Renal cortex interstitium (tissue), 11 donors: Measurements from ENCODE around the gene IP6K1. TPM values are rescaled to one million over a fixed set of nuclear protein-coding genes. Genes with fewer than 3 reads are reported as not detected.
A peak's percentile ranks its signal among the peaks of the same experiment; 100 is the strongest.
"Not testable (repeated sequence)": the region's sequence is repeated elsewhere in the genome, so short reads cannot be mapped to it uniquely, and the experiment has no call there.

Source experiments
- DNase-seq, 11 donors: peaks; one replicate each; pipeline ENCODE4 v3.0.0-alpha.2; 2013; ENCODE audit warnings: low read depth in 9 of 11, low spot score in 4 of 11; ENCODE audit errors: extremely low read depth in 1 of 11
- polyA plus RNA-seq, 3 donors: library from polyadenylated mRNA; unstranded; fragments of 120-200 nt; gene quantifications; one replicate each; pipeline ENCODE4 v1.2.1, GENCODE V29; 2013; ENCODE audit not compliant: insufficient read length in 3 of 3

The IP6K1 gene
- polyA plus RNA-seq, 3 donors = 50.6 to 55.8 (median 51.2) TPM

DNA sequence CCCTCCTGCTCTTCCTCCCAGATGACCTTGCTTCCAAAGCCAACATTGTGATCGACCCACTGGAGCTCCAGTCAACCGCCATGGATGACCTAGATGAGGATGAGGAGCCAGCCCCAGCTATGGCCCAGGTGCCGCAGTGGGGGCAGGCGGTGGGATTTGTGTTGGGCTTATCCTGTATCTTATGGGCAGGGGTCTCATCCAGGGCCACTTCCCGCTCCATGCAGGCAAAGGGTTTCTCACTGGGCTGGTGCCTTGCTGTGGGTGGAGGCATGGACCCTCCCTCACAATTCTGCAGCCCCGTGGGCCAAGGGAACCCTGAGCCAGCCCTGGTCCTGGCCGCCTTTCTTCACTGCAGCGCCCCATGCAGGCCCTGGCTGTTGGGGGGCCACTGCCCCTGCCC is 81.7 kb downstream of the IP6K1 start:
- no peak for DNase-seq

DNA sequence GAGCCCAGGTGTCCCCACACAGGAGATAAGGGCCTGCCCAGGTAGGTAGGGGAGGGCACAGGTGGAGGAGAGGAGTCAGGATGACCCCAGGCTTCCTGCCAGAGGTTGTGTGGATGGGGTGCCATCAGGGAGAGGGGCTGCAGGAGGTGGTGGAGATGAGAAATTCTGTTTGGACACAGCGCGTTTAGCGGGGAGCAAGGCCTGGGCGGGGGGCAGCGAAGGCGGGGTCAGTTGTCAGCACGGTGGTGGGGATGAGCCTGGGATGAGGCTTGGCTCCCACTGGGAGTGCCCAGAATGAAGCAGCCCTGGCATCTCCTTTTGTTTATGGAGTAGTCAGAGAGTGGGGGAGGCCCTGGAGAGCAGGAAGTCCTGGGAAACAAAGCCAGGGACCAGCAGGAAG is 82.4 kb downstream of the IP6K1 start:
- DNase-seq = no peak

DNA sequence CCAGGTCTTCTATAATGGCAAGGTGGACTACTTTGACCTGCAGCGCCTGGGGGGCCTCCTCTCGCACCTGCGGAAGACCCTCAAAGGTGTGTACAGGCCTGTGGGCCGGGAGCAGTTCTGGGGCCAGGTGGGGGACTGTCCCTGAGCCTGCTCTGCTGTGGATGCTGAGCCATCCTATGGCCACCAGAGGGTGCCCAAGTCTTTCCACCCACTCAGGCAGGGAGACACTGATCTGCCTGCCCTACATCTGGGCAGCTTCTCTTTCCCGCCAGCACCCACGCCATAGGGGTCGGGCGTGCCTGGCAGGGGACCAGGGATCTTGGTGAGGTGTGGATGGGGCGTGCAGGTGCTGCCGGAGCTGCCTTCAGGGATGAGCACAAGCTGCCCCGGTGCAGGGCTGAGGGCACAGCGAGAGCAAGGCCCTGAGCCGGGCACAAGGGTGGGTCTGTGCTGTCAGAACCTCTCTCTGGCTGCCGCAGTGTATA is 82.9 kb downstream of the IP6K1 start:
- no peak for DNase-seq

DNA sequence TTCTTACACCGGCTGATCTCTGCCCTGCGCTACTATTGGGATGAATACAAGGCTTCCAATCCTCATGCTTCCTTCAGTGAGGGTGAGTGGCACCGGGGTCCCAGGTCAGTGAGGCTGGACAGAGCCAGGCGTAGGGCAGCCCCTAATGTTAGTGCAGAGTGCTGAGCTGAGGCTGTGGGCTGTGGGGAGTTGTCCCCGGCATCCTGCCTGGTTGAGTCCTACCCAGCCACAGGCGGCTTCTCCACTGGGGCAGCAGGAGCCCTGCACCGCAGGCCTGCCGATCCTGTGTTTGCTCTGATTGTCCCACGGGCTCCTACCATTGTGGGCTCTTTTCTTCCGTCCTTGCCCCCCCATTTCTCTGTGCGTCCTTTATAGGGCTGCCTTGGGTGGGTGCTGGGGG is 83.7 kb downstream of the IP6K1 start:
- DNase-seq = no peak

DNA sequence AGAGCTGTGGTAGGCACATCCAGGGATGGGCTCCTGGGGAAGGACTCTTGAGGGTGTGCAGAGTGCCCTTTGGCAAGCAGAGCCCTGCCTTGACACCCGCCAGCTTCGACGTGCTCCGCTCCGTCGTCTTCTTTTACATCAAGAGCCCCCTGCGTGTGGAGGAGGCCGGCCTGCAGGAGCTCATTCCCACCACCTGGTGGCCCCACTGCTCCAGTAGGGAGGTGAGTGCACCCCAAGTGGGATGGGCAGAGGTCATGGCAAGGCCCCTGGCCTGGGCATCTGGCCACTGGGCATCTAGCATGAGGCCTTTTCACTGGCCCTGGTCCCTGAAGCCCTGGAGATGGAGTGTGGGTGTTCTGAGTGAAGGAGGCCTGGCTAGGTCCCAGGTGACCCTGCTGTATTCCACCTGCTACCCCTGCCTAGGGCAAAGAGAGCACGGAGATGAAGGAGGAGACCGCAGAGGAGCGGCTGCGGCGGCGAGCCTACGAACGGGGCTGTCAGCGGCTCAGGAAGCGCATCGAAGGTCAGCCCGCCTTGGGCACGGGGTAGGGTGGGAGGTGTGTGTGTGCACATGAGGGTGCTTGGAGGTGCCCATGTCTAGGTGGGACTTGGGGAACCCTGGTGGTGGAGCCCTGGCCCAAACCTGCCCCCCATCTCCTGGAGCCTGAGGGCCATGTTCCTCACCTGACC is 84.8 kb downstream of the IP6K1 start:
- DNase-seq = no peak

DNA sequence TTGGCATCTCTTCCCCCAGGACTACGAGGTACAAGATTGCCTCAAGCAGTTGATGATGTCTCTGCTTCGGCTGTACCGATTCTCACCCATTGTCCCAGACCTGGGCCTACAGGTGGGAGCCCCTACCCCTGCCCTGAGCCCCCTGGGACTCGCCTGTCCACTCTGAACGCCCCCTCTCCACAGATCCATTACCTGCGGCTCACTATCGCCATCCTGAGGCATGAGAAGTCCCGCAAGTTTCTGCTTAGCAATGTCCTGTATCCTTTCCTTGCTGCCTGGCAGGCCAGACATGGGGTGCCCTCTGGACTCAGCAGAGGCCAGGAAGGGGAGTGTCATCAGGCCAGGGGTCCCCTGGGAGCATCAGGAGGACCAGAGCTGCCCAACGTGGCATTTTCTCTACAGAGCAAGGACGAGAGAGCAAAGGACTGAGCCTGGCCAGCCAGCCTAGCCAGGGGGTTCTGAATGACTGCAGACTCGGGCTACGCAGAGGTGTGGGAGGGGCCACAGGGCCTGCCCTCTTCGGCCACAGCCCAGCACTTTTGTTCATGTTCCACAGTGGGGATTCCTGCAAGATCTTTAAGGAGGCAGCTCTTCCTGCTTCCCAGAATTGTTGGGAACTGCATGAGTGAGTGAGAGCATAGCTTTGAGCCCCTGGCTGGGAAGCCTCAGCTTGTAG is 85.8 kb downstream of the IP6K1 start:
- DNase-seq = no peak

DNA sequence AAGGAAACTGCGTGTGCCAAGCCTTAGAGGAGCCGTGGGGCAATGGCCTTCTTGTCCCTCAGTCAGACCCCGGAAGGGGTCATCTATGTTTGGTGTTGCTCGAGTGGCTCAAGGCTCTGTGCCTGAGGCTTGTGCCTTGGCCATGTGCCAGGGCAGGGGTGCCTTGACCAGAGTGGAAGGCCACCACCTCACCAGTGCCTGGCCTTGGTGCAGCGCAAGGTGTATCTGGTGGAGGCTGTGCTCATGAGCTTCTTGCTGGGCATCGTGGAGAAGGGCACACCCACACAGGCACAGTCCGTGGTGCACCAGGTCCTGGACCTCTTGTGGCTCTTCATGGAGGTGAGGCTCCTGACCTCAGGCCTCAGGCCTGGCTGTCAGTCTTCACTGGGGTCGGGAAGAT is 86.3 kb downstream of the IP6K1 start:
- DNase-seq = no peak

DNA sequence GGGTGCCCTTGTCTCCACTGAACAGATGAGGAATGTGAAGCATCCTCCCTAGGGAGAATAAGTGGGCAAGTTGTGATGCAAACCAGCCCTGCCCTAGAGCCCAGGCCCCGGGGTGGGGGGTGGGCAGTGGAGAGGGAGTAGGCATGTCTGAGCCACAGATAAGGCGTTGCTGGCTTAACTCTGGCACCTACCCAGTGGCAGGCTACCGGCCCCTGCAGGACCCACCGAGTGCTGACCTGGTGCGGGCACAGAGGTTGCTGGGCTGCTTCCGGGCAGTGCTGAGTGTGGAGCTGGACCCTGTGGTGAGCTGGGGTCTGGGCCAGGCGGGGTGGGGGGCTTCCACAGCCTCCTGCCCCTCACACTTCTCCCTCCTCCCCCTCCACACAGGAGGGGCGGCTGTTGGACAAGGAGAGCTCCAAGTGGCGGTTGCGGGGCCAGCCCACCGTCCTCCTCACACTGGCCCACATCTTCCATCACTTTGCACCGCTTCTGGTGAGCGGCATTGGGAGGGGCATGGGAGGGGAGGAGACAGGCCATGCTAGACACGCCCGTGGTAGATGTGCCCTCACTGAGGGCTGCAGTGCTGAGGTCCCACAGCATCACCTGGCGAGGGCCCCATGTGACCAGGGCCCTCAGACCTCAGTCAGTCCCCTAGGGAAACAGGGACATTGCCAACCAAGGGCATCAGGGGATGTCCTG is 86.9 kb downstream of the IP6K1 start:
- no peak for DNase-seq

DNA sequence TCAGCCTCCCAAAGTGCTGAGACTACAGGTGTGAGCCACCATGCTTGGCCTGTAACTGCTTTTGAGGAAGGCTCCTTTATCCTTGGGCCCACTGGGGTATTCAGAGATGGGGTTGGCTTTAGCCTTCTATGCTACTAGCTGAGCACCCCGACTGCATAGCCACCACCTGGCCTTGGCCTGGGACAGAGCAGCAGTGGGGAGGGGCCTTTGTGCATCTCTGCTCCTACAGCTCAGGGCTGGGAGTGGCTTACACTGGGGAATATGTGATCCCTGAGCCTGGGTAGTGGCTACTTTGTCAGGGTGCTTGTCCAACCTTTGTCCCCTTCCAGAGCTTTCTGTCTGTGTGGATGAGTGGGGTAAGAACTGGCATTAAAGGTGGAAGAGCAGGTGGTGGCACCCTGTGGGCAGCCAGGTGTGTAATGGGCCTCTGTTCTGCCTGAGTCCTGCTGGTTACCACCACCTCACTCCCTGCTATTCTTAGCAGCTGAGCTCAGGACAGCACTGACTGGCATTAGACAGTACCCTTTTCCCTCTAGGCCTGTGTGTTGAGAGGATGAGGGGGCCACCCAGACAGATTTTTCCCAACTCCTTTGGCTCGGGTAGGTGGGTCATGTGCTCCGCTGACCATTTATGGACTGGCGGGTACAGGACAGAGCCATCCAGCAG is 90.9 kb downstream of the IP6K1 start:
- DNase-seq = not testable (repeated sequence)

DNA sequence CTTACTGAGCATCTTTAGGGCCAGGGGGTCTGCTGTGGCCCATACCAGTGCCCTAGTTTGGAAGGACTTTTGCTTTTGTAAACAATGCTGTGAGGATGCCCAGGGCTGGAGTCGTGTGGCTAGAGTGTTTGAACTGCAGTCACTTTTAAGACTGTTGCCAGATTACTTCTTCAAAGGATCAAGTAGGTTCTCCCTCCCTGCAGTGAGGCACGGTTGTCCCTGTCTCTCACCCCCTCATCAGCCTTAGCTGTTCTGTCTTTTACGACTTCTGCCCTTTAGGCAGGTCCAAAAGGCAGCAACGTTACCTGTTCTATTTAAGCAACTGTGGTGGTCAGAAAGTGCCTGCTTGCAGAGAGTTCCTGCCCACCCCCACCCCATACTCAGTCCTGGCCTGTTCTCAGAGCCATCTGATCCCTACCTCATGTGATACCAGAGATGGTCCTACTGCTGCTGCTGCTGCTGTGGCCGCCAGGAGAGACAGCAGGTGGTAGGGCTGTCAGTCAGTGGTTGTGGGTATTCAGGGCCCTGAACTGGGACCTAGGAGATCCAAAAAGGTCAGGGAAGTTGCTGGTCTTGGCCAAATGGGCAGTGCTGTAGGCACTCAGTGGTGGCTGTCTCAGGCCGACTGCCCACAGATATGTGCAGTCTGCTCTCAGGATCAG is 91.8 kb downstream of the IP6K1 start:
- not testable (repeated sequence) for DNase-seq

DNA sequence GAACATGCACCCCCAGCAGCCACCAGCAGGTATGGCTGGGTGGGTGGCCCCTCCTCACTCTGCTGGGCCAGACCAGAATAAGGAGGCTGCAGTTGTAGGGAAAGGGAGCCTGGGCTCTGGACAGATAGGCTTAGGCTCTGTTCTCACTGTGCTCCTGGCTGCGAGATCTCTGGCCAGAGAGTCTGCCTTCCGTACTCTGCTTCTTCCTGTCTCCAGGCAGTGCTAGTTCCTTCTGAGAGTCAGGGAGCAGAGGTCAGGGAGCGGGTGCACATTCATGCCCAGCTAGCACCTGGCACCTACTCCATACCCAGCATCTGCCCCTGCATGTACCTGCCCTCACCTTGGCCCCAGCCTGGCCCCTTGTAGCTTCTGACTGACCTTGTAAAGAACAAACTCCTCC is 94.9 kb downstream of the IP6K1 start:
- not testable (repeated sequence) for DNase-seq

DNA sequence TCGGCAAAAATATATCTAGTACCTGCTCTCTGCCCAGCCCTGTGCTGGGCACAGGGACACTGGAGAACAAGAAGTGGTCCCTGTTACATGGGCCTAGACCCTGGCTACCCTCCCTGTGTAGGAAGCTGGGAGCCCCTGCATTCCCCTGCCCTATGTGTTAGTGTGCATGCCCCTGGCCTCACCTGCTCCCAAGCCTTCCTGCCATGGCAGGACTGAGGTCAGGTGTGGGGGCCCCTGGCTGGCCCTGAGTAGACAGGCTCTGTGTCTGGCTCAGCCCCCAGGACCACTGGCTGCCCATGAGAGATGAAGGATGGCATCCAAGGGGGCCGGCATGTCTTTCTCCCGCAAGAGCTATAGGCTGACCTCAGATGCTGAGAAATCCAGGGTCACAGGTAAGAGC is 95.5 kb downstream of the IP6K1 start:
- DNase-seq = not testable (repeated sequence)

DNA sequence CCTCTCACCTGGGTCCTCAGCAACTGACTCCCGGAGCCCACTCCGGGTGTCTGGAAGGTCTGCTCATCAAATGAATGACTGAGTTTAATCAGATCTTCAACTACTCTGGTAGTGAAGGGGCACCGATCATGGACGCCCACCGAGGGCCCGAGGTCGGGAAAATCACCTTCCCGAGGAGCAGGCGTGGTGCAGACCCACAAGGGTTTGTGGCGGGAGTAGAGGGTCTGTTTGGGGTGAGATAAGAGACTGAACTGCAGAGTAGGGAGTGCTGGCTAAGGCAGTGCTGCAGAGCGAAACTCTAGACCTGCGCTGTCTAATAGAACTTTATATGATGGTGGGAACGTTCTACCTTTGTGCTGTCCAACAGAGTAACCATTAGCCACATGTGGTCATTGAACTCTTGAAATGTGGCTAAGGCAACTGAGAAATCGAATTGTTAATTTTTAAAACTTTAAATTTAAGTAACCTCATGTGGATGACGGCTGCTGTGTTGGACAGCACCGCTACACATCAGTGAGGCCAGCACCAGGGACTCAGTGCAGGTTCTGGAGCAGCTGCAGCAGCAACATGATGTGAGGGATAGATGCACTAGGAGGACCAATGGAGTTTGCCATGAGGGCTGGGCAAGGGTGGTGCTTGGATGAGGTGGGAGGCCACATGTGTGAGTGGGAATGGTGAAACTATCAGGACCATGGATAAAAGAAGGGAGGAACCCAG is 96.3 kb downstream of the IP6K1 start:
- DNase-seq = not testable (repeated sequence)

DNA sequence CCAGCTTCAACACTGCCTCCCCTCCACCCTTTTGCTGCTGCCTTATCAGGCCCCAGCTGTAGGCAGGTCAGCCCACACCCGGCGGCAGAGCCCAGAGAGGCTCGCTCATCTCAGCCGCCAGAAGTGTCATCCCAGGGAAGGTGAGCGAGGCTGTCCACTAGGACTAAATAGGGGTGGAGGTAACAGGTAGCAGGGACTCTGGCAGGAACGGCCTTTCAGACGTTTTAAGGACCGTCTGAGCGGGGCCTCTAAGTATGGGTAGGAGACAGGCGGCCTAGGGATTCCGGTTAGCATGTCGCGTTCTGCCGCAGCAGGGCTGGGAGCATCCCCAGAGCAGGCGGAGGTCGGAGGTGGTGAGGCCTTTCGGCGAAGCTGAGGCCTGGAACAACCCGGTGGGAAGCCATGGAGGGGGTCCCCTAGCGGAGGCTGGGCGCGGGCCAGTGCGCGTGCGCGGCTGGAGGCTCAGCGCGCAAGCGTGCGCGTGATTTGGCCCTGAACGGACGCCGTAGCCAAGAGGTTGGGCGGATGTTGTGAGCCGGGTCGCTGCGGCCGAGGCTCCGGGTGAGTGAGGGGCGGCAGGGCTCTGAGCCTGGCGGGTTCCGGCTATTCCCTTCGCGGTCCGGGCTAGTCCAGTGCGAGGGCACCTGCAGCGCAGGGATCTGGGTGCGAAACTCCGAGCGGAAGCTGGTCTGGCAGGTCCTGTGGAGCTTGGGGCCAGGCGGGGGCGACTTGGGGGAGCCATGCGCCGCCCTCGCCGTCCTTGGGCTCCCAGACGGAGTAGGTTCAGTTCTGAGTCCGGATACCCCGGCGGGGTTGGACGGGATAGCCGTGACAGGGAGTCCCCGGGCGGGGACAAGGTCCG is 97.1 kb downstream of the IP6K1 start, which contains the start of the genes MST1 and RNF123:
Gene MST1, minus strand, starts transcription at position 429 of the 862 bp plus-strand sequence. CDS start 783 bp downstream, outside the sequence.
Gene RNF123, plus strand, starts transcription at position 512 of the 862 bp plus-strand sequence. CDS start 1,609 bp downstream, outside the sequence.
- peak; percentile 78 to 94 (median 91) for DNase-seq

DNA sequence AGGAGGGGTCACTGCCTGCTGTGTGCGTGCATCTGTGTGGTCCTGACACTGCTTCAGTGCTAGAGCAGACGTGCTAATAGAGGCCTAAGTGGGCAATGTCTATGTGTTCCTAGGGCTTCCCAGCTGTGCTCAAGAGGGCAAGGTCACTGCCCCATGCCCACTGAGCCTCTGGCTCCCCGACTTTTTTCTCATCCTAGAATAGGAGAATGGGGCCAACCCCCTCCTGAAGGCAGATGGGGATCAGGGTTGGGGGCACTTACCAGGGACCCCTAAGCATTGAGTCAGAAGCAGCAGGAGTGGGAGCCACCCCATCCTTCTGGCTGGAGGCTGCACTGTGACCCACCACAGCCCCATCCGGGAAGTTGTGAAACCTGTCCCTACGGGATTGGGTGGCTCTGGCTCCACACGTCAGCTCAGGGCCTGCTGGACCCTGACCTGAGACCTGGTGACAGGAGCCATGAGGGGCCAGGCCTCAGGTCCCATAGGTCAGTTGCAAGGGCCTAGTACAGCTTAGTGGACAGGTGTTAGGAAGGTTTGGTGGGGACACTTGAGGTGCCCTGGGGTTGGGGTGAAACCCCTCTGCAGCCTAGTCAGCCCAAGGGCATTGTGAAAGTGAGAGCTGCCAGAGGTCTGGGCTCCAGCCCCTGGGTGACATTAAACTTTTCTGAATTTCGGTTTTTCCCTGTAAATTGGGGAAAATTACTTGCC is 97.8 kb downstream of the IP6K1 start:
- DNase-seq = not testable (repeated sequence)

DNA sequence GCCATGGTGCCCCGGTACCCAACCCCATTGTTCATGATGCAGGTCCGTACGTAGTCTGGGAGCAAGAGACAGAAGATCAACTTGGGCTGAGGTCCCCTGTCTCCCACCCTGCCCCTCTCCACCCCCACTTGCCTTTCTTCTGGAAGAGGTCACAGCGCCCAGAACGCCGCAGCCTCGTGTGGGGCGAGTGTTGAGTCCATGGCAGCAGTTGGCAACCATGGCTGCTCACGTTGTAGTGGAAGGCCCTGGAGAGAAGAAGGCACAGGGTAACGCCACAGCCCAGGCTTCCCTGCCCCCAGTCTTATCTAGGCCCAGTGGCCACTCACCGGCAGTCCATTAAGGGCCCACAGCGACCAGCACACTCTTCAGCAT is 98.9 kb downstream of the IP6K1 start:
- not testable (repeated sequence) for DNase-seq
